H1 (cell line): ENCODE measurements around the gene C9orf152. TPM values are rescaled to one million over a fixed set of nuclear protein-coding genes. Genes with fewer than 3 reads are reported as not detected.

Experiments
- ATF2 ChIP-seq: IDR thresholded peaks from 2 replicates; pipeline ENCODE4 v1.6.1; 2012; ENCODE audit warnings: low read length, inconsistent platforms
- ATF3 ChIP-seq: IDR thresholded peaks from 2 replicates; pipeline ENCODE4 v1.6.1; 2011; ENCODE audit warnings: low read depth, mild to moderate bottlenecking, low read length; ENCODE audit not compliant: insufficient read depth
- BCL11A ChIP-seq, 2 experiments: IDR thresholded peaks; one replicate each; pipeline ENCODE4 v1.6.1; 2011; ENCODE audit warnings: low read depth in 2 of 2, low read length in 2 of 2, mild to moderate bottlenecking in 2 of 2
- BRCA1 ChIP-seq: IDR thresholded peaks from 2 replicates; pipeline ENCODE4 v1.6.1; 2012; ENCODE audit warnings: low read depth, low read length, improper control_type of control experiment
- CBX5 ChIP-seq: fragments of 300-800, 300-1000 bp; sonication (generic); IDR thresholded peaks from 2 replicates; pipeline ENCODE4 v1.7.1; 2016; ENCODE audit warnings: antibody characterized with exemption, low read length, low read depth
- CTCF ChIP-seq, 3 experiments: IDR thresholded peaks; 1 replicate in 2 of 3; 2 replicates in 1 of 3; pipeline versions ENCODE4 v1.5.1 to v1.6.1; 2011; ENCODE audit warnings: low read length in 3 of 3, mild to moderate bottlenecking in 3 of 3, inconsistent platforms in 2 of 3, low read depth in 1 of 3, moderate library complexity in 1 of 3; ENCODE audit not compliant: insufficient read depth in 1 of 3; ENCODE audit errors: control extremely low read depth in 1 of 3
- GABPA ChIP-seq: IDR thresholded peaks from 2 replicates; pipeline ENCODE4 v1.6.1; 2011; ENCODE audit warnings: mild to moderate bottlenecking, low read length, moderate library complexity, borderline replicate concordance; ENCODE audit not compliant: insufficient read depth
- GTF2F1 ChIP-seq: IDR thresholded peaks from 2 replicates; pipeline ENCODE4 v1.6.1; 2012; ENCODE audit warnings: low read depth, low read length, improper control_type of control experiment, borderline replicate concordance
- JUND ChIP-seq: IDR thresholded peaks from 2 replicates; pipeline ENCODE4 v1.6.1; 2011; ENCODE audit warnings: mild to moderate bottlenecking, improper control_type of control experiment, low read length
- KDM1A ChIP-seq: fragments of 200-600, 300-600 bp; sonication (generic); IDR thresholded peaks from 2 replicates; pipeline ENCODE4 v1.7.1; 2016; ENCODE audit warnings: mild to moderate bottlenecking, low read length, borderline replicate concordance
- MAFK ChIP-seq: IDR thresholded peaks from 2 replicates; pipeline ENCODE4 v1.6.1; 2012; ENCODE audit warnings: low read depth, mild to moderate bottlenecking, improper control_type of control experiment, low read length
- RNF2 ChIP-seq: fragments of 200-900, 300-1000 bp; sonication (generic); IDR thresholded peaks from 2 replicates; pipeline ENCODE4 v1.7.1; 2016; ENCODE audit warnings: borderline replicate concordance, low read depth, mild to moderate bottlenecking, antibody characterized with exemption, low read length; ENCODE audit not compliant: poor library complexity, severe bottlenecking; ENCODE audit errors: missing control alignments
- SIRT6 ChIP-seq: IDR thresholded peaks from one replicate; pipeline ENCODE4 v1.7.1; 2012; ENCODE audit warnings: low read length, inconsistent platforms
- TAF1 ChIP-seq: IDR thresholded peaks from 2 replicates; pipeline ENCODE4 v1.6.1; 2011; ENCODE audit warnings: mild to moderate bottlenecking, low read depth, low read length
- polyA plus RNA-seq, 7 experiments: library from polyadenylated mRNA; depleted of rRNA in 3 of 7; stranded (reverse) in 5 of 7; unstranded in 2 of 7; fragments of >200 nt in 5 of 7; fragments of 200-250 nt in 2 of 7; gene quantifications; 1 replicate in 5 of 7; 2 replicates in 1 of 7; 4 replicates in 1 of 7; pipeline versions ENCODE4 v1.2.1 to v1.2.3, GENCODE V29; 2011 to 2013; ENCODE audit warnings: missing spikeins in 2 of 7, mixed read lengths in 2 of 7
- total RNA-seq: library from RNA; stranded (reverse); fragmentation: NEBNext Ultra II Directional; extraction: Animal tissue kit (Norgen Biotek cat#: 25700); gene quantifications from 2 replicates; pipeline ENCODE4 v1.2.1, GENCODE V29; 2021

C9orf152 gene
- total and polyA plus RNA-seq, 2 of the 8 experiments (the other 6 are each of a cell fraction or from before 2014, with no cell fraction given) = not detected

GRCh38 chr9:110152704-110153374, 55.1 kb downstream of the C9orf152 start (continued):
- no peak for TF ChIP-seq CBX5
- TF ChIP-seq RNF2 = no peak
- no peak for TF ChIP-seq BRCA1
- TF ChIP-seq JUND = peak; percentile 68; the same call in 1 of the 2 replicates
- no peak for TF ChIP-seq GABPA
- no peak for TF ChIP-seq ATF2
- TF ChIP-seq ATF3 = 0 out of 2 replicates have a peak, but pooled peaks have one; percentile 13
- no peak for TF ChIP-seq GTF2F1
- no peak for TF ChIP-seq MAFK
- TF ChIP-seq TAF1 = no peak
- TF ChIP-seq SIRT6 = no peak
- no peak for TF ChIP-seq KDM1A
- peak in 2 of 3 experiments; percentile 78 to 80; a peak in 3 of 4 replicates for TF ChIP-seq CTCF (IDR thresholded peaks at IDR 0.05; ENCODE audit: control extremely low read depth in 1 of 3, insufficient read depth in 1 of 3, low read depth in 1 of 3, low read length in 3 of 3)
- TF ChIP-seq BCL11A (IDR thresholded peaks at IDR 0.05; ENCODE audit: low read depth in 2 of 2, low read length in 2 of 2) = no peak
